Gastrocnemius medialis (tissue), 4 donors: ENCODE measurements around the gene LYPD6B. TPM values are rescaled to one million over a fixed set of nuclear protein-coding genes. Genes with fewer than 3 reads are reported as not detected.

Experiments used
- ATAC-seq, 2 donors: fragments of 150-250 bp; one replicate each; pipeline ENCODE4 v1.9.1; 2016
- DNase-seq, 2 donors: peaks; one replicate each; pipeline ENCODE4 v3.0.0-alpha.2; 2019
- H3K27ac ChIP-seq, 4 donors: fragments of 200-600 bp; sonication (generic); 1 replicate in 1 of 4; 2 replicates in 3 of 4; pipeline ENCODE4 v1.5.1; 2016 to 2018; ENCODE audit warnings: mild to moderate bottlenecking in 2 of 4, moderate library complexity in 1 of 4
- H3K27me3 ChIP-seq, 3 donors: fragments of 200-600 bp; sonication (generic) in 2 of 3; 1 replicate in 1 of 3; 2 replicates in 2 of 3; pipeline versions ENCODE4 v1.5.1 to v1.6.0; 2016 to 2019; ENCODE audit warnings: mild to moderate bottlenecking in 1 of 3, moderate library complexity in 1 of 3
- H3K36me3 ChIP-seq, 2 donors: fragments of 200-600 bp; sonication (generic) in 1 of 2; one replicate each; pipeline ENCODE4 v1.5.1; 2017 to 2018
- H3K4me1 ChIP-seq, 2 donors: fragments of 200-600 bp; sonication (generic) in 1 of 2; one replicate each; pipeline ENCODE4 v1.5.1; 2016 to 2017; ENCODE audit warnings: mild to moderate bottlenecking in 2 of 2
- H3K4me3 ChIP-seq, 4 donors: fragments of 200-600 bp; sonication (generic) in 3 of 4; 1 replicate in 1 of 4; 2 replicates in 3 of 4; pipeline ENCODE4 v1.5.1; 2016 to 2019; ENCODE audit warnings: mild to moderate bottlenecking in 2 of 4
- H3K9me3 ChIP-seq, 3 donors: fragments of 200-600 bp; sonication (generic) in 2 of 3; 1 replicate in 1 of 3; 2 replicates in 2 of 3; pipeline ENCODE4 v1.5.1; 2016 to 2019
- POLR2A ChIP-seq, 2 donors: fragments of 450-650 bp; IDR thresholded peaks; one replicate each; pipeline ENCODE4 v1.6.1; 2017; ENCODE audit warnings: antibody characterized with exemption in 2 of 2, mild to moderate bottlenecking in 2 of 2, moderate library complexity in 2 of 2
- in situ Hi-C, 4 donors: fragments of 200-750 bp; cut with MboI; loops; one replicate each; pipeline versions ENCODE4 v1.15.0 to v1.8.0; 2017; ENCODE audit warnings: low sequenced_read_pairs in 4 of 4
- intact Hi-C: fragments of 100-400 bp; cut with DNase I; formaldehyde crosslinking; loops from one replicate; pipeline ENCODE4 v1.15.1; 2023; ENCODE audit warnings: low total_unique reads
- total RNA-seq, 4 donors: library from RNA; depleted of rRNA; stranded (reverse); fragments of >200 nt; gene quantifications; one replicate each; pipeline versions ENCODE4 v1.1.0 to v1.2.3, GENCODE V29; 2016
- TF ChIP-seq, protein P1 (sequence below), 5 experiments: fragments of 450-650 bp in 3 of 5; fragments of 200-600 bp in 2 of 5; sonication (generic) in 2 of 5; IDR thresholded peaks in 4 of 5; conservative IDR thresholded peaks in 1 of 5; 1 replicate in 4 of 5; 2 replicates in 1 of 5; pipeline ENCODE4 v1.5.1; 2016 to 2019; ENCODE audit warnings: antibody characterized with exemption in 5 of 5, mild to moderate bottlenecking in 3 of 5, moderate library complexity in 3 of 5

Gene LYPD6B
- total RNA-seq, 4 donors from 2014 or later, result not detected

DNA sequence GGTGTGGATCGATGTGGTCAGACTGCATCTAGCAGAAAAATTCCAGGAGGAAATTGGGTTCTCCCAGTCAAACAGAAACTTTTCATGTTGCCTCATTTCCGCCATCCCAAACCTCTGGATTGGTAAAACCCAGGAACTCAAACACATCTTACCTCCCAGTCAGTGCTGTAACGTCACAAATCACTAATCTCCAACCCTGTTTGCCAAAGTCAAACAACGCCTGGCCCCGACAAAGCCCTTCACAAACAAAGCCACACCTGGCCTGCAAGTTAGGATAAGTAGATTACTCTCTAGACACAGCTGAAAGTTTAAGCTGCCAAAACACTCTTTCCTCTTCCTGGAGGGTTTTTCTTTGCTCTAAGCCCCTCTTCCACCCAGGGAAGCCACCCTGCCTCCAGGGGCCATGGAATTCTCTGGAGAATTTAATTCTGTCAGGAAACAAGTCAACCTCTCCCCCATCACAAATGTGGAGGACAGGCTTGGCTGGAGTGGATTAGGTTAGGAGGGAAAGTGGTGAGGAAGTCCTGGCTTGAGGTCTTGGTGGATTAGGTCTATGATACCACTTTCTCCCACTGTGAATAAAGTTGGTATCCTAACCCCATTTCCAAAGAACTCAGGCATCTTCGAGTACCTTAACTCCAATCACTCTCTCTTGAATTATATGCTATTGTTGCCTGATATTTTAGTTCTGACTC, 86.7 kb downstream of the LYPD6B start:
- no peak for ATAC-seq
- in situ Hi-C loops, result no loop called here
- no peak for DNase-seq
- intact Hi-C loops, result no loop called here
- Histone ChIP-seq H3K4me3 (no peak overlapping the region), H3K27ac (no peak overlapping the region), H3K4me1 (no peaks in the 10 kb centered on the region), H3K9me3 (no peaks in the 10 kb centered on the region), H3K27me3 (no peaks in the 10 kb centered on the region), H3K36me3 (no peaks in the 10 kb centered on the region)
- TF ChIP-seq, protein P1, sequence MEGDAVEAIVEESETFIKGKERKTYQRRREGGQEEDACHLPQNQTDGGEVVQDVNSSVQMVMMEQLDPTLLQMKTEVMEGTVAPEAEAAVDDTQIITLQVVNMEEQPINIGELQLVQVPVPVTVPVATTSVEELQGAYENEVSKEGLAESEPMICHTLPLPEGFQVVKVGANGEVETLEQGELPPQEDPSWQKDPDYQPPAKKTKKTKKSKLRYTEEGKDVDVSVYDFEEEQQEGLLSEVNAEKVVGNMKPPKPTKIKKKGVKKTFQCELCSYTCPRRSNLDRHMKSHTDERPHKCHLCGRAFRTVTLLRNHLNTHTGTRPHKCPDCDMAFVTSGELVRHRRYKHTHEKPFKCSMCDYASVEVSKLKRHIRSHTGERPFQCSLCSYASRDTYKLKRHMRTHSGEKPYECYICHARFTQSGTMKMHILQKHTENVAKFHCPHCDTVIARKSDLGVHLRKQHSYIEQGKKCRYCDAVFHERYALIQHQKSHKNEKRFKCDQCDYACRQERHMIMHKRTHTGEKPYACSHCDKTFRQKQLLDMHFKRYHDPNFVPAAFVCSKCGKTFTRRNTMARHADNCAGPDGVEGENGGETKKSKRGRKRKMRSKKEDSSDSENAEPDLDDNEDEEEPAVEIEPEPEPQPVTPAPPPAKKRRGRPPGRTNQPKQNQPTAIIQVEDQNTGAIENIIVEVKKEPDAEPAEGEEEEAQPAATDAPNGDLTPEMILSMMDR (IDR thresholded peaks at IDR 0.05 in 4 of 5, conservative IDR thresholded peaks at IDR 0.05 in 1 of 5), result no peak
- TF ChIP-seq POLR2A (IDR thresholded peaks at IDR 0.05), result no peak

DNA sequence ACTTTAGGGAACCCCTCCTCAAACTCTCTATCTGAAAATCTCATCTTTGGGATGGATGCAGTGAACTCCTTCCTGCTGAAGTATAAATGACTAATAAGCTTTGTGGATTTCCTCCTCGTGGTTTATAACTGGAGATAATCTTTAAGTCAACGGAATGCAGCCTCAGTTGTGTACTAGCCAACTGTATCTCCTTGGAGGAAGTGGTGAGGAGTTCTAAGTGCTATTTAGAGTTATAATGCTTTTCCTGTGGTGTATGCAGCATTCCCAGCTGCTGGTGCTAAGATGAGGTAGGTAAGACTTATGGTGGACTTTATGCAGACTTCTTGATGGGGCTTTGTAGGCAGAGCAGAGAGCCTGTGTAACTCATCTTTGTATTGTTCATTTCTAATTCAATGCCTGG, 90.9 kb downstream of the LYPD6B start:
- DNase-seq (no peak), ATAC-seq (no peak)
- intact Hi-C loops (no loop called here), in situ Hi-C loops (no loop called here)
- H3K4me1 ChIP-seq, result no peaks in the 10 kb centered on the region
- H3K9me3 ChIP-seq, result no peaks in the 10 kb centered on the region
- H3K4me3 ChIP-seq, result no peak overlapping the region
- TF ChIP-seq, protein P1 (IDR thresholded peaks at IDR 0.05 in 4 of 5, conservative IDR thresholded peaks at IDR 0.05 in 1 of 5), result no peak
- no peak for TF ChIP-seq POLR2A (IDR thresholded peaks at IDR 0.05)
- H3K27me3 ChIP-seq, result no peaks in the 10 kb centered on the region
- H3K36me3 ChIP-seq, result no peaks in the 10 kb centered on the region
- no peak overlapping the region for H3K27ac ChIP-seq

- no peak overlapping the region for H3K27ac ChIP-seq
- DNase-seq (no peak), ATAC-seq (no peak)
- intact Hi-C loops, result no loop called here
- no peak overlapping the region for H3K4me3 ChIP-seq
- H3K27me3 ChIP-seq, result no peaks in the 10 kb centered on the region
- TF ChIP-seq, protein P1 (IDR thresholded peaks at IDR 0.05 in 4 of 5, conservative IDR thresholded peaks at IDR 0.05 in 1 of 5), result no peak
- no peaks in the 10 kb centered on the region for H3K36me3 ChIP-seq
- no peaks in the 10 kb centered on the region for H3K4me1 ChIP-seq
- in situ Hi-C loops, result no loop called here
- H3K9me3 ChIP-seq, result no peaks in the 10 kb centered on the region
Measured at GRCh38 chr2:149132339-149132738, 93.8 kb downstream of the LYPD6B start.

DNA sequence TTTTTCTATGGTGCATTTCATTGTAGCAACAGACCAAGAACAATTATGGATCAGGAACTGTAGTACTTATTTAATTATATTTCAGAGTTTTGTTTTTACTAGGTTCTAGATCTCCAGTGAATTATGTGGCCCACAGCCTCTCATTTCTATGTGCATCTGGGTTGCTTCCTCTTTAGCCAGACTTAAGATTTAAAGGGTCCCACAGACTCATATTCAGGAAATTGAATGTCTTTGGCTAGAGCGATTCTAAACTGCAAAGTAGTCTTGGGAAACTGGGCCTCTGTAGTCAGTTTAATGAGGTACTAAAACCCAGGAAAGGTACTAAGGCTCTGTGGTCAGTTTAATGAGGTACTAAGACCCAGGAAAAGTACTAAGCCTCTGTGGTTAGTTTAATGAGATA, 94.4 kb downstream of the LYPD6B start:
- TF ChIP-seq POLR2A (IDR thresholded peaks at IDR 0.05), result no peak
- TF ChIP-seq, protein P1 (IDR thresholded peaks at IDR 0.05 in 4 of 5, conservative IDR thresholded peaks at IDR 0.05 in 1 of 5), result no peak
- no peaks in the 10 kb centered on the region for H3K36me3 ChIP-seq
- in situ Hi-C loops, result no loop called here
- H3K9me3 ChIP-seq, result no peaks in the 10 kb centered on the region
- no peaks in the 10 kb centered on the region for H3K4me1 ChIP-seq
- H3K27me3 ChIP-seq, result no peaks in the 10 kb centered on the region
- no peak overlapping the region for H3K4me3 ChIP-seq
- ATAC-seq (no peak), DNase-seq (no peak)
- no peak overlapping the region for H3K27ac ChIP-seq
- intact Hi-C loops, result no loop called here
